Calu3 (cell line): Measurements from ENCODE around the gene BRSK1. TPM values are rescaled to one million over a fixed set of nuclear protein-coding genes. Genes with fewer than 3 reads are reported as not detected.

ENCODE experiments used
- BruUV-seq: library from RNA; stranded (reverse); fragments of 400-500 nt; replicated peaks from 2 replicates; lab custom pipeline; 2021; lab: Mats Ljungman, UMichigan
- CTCF ChIA-PET: fragments of 300-600 bp; sonication (Branson Sonifier 250); formaldehyde crosslinking; loops from one replicate; lab custom pipeline; 2022; ENCODE audit warnings: antibody characterized with exemption; lab: Charles Lee
- DNase-seq: peaks from one replicate; pipeline ENCODE4 v3.0.0; 2022
- H3K27ac Mint-ChIP-seq: one replicate; pipeline ENCODE4 v1.8.0; 2022; ENCODE audit warnings: mixed read lengths; ENCODE audit not compliant: unreplicated experiment
- H3K27me3 Mint-ChIP-seq: one replicate; pipeline ENCODE4 v1.8.0; 2022; ENCODE audit warnings: mixed read lengths; ENCODE audit not compliant: unreplicated experiment
- H3K36me3 Mint-ChIP-seq: one replicate; pipeline ENCODE4 v1.8.0; 2022; ENCODE audit warnings: mild to moderate bottlenecking, moderate library complexity, mixed read lengths; ENCODE audit not compliant: insufficient read depth, unreplicated experiment
- H3K4me1 Mint-ChIP-seq: one replicate; pipeline ENCODE4 v1.8.0; 2022; ENCODE audit warnings: mild to moderate bottlenecking, low read depth, mixed read lengths; ENCODE audit not compliant: unreplicated experiment
- H3K4me3 Mint-ChIP-seq: one replicate; pipeline ENCODE4 v1.8.0; 2022; ENCODE audit warnings: mild to moderate bottlenecking, low read depth, moderate library complexity, mixed read lengths; ENCODE audit not compliant: unreplicated experiment
- H3K9me3 Mint-ChIP-seq: one replicate; pipeline ENCODE4 v1.8.0; 2022; ENCODE audit warnings: low read depth, mixed read lengths; ENCODE audit not compliant: unreplicated experiment
- intact Hi-C: fragments of 100-400 bp; cut with micrococcal nuclease; formaldehyde crosslinking; loops from one replicate; pipeline ENCODE4 v1.10.0; 2022; ENCODE audit not compliant: unreplicated experiment
- total RNA-seq: library from RNA; stranded (reverse); gene quantifications from 2 replicates; pipeline ENCODE4 v1.2.3, GENCODE V29; 2022
- TF ChIP-seq, protein P1 (sequence below): fragments of 200-600 bp; IDR thresholded peaks from one replicate; pipeline ENCODE4 v1.8.0; 2022; ENCODE audit warnings: antibody characterized with exemption; ENCODE audit not compliant: unreplicated experiment

BRSK1 gene
- total RNA-seq, 1 experiment from 2014 or later = 3.8 TPM

DNA sequence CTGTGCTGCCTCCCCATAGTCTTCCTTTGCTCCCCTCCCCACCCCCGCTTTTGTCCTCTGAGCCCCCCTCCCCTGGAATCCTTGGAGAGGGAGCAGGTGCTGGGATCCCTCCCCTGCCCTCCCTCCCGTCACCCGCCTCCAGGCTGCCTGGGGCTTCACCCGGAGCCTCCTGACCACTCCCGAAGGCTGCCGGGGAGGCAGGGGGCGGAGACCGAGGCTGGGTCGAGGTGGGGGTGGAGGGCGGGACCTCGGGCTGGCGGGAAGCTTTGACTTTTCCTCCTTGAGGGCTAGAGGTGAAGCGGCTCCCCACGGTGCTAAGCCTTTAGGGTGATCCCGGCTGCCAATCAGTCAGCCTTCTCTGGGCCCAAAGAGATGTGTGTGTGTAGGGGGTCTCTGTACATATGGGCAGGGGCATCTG is 57.4 kb downstream of the BRSK1 start:
- no TSS peak for BruUV-seq
- peaks cover 62% of the 10 kb centered on the region for H3K36me3 Mint-ChIP-seq
- H3K9me3 Mint-ChIP-seq = no peaks in the 10 kb centered on the region
- H3K27me3 Mint-ChIP-seq = no peaks in the 10 kb centered on the region
- H3K4me3 Mint-ChIP-seq = peak overlapping the region; percentile 91
- peak; percentile 79 for DNase-seq
- TF ChIP-seq, protein P1, sequence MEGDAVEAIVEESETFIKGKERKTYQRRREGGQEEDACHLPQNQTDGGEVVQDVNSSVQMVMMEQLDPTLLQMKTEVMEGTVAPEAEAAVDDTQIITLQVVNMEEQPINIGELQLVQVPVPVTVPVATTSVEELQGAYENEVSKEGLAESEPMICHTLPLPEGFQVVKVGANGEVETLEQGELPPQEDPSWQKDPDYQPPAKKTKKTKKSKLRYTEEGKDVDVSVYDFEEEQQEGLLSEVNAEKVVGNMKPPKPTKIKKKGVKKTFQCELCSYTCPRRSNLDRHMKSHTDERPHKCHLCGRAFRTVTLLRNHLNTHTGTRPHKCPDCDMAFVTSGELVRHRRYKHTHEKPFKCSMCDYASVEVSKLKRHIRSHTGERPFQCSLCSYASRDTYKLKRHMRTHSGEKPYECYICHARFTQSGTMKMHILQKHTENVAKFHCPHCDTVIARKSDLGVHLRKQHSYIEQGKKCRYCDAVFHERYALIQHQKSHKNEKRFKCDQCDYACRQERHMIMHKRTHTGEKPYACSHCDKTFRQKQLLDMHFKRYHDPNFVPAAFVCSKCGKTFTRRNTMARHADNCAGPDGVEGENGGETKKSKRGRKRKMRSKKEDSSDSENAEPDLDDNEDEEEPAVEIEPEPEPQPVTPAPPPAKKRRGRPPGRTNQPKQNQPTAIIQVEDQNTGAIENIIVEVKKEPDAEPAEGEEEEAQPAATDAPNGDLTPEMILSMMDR = no peak
- intact Hi-C loops = no loop called here
- CTCF ChIA-PET = no interaction called here
- peak overlapping the region; percentile 97 for H3K27ac Mint-ChIP-seq
- peaks cover 32% of the 10 kb centered on the region for H3K4me1 Mint-ChIP-seq

DNA sequence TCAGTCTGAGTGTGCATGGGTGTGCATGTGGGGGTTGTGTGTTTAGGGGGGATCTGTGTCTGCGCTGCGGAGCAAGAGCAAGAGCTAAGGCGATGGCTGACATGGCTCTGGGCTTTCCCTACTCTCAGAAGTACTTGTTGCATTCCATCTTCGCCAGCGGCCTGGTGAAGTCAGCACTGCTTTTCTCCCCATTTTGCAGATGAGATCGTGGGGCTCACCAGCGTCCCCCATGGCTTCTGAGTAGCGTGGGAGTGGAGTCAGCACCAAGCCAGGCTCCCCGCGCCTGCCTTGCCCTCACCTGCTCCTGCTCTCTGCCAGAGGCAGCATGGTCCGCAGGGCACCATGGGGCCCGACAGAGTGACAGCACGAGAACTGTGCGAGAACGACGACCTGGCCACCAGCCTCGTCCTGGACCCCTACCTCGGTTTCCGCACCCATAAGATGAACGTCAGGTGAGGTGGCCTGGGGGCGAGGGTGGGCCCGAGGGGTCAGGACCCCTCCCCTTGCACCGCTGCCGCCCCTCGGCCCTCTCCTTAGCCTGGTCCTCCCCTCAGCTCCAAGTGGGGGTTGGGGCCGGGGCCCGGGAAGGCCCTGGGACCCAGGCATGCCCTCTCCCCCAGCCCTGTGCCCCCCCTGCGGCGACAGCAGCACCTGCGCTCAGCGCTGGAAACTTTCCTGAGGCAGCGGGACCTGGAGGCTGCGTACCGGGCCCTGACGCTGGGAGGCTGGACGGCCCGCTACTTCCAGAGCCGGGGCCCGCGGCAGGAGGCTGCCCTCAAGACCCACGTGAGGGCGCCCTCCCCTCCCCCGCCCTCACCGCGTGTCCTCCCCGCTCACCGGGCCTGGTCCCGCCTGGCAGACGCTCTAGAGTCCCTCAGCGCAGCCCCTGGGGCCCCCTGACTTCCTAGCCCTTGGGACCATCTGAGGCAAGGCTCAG is 58.1 kb downstream of the BRSK1 start:
- CTCF ChIA-PET = no interaction called here
- TSS peak; percentile 46 for BruUV-seq
- no peak overlapping the region for H3K27ac Mint-ChIP-seq

GRCh38 chr19:55344444-55344843 is 60.6 kb downstream of the BRSK1 start:
- no peaks in the 10 kb centered on the region for H3K9me3 Mint-ChIP-seq
- H3K36me3 Mint-ChIP-seq = peaks cover 49% of the 10 kb centered on the region
- H3K4me1 Mint-ChIP-seq = peaks cover 22% of the 10 kb centered on the region
- no TSS peak for BruUV-seq
- intact Hi-C loops = no loop called here
- no peak for DNase-seq
- H3K4me3 Mint-ChIP-seq = no peak overlapping the region
- H3K27me3 Mint-ChIP-seq = no peaks in the 10 kb centered on the region
- TF ChIP-seq, protein P1 = no peak
- H3K27ac Mint-ChIP-seq = no peak overlapping the region
- CTCF ChIA-PET = no interaction called here

More for the DNA sequence above, 58.1 kb downstream of the BRSK1 start:
- Mint-ChIP-seq H3K9me3 (no peaks in the 10 kb centered on the region), H3K4me3 (peak overlapping the region; percentile 91), H3K4me1 (peaks cover 32% of the 10 kb centered on the region), H3K27me3 (no peaks in the 10 kb centered on the region), H3K36me3 (peaks cover 62% of the 10 kb centered on the region)
- TF ChIP-seq, protein P1 = no peak
- DNase-seq = no peak
- intact Hi-C loops = no loop called here

DNA sequence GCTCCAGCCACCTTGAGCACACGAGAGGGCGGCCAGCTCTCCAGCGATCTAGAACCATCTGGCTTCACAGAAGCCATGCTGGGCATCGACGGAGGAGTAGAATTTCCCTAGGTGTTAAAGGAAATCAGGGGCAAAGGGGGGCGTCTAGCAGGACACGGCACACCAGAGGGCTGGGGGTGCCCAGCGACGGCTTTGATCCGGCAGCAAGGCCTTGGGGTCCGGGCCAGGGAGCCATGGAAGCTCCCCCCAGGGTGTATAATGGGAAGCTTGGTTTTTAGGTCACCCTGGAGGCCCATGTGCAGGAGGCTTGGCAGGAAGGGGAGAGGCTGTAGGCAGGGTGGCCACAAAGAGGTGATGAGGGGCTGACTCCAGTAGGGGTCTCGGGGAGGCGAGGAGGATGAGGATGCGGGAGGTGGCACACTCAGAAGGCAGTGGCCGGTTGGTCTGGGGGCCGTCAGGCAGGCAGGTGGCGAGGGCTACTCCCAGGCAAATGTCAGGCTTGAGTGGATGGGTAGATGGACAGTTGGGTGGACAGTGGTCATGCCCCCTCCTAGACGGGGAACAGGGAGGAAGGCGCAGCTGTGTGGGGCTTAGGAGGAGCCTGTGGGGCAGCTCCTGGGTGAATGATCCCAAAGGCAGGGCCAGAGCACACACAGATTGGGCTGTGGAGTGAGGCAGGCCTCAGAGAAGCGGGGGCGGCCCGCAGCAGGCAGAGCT is 61.5 kb downstream of the BRSK1 start:
- Mint-ChIP-seq H3K4me1 (peaks cover 23% of the 10 kb centered on the region), H3K27ac (peak overlapping the region; percentile 17), H3K9me3 (no peaks in the 10 kb centered on the region), H3K27me3 (no peaks in the 10 kb centered on the region), H3K4me3 (no peak overlapping the region), H3K36me3 (peaks cover 41% of the 10 kb centered on the region)
- no peak for DNase-seq
- TF ChIP-seq, protein P1 = no peak
- no TSS peak for BruUV-seq
- intact Hi-C loops = no loop called here
- CTCF ChIA-PET = interaction anchor here (0.6 kb wide), 1 partner anchor 17 kb away, joined by 4 read pairs; no protein-coding TSS in a partner anchor
